Measurements from ENCODE around the gene CSNK2A1.

Gene CSNK2A1

GRCh38 chr20:576156-576555 lies 32.6 kb upstream of the CSNK2A1 start:
- Histone ChIP-seq H3K4me1 (ENCODE audit: insufficient read depth, low read length) (peaks cover 25% of the 10 kb centered on the region), H3K4me3 (ENCODE audit: low read length) (no peak overlapping the region), H3K27ac (ENCODE audit: low read depth, low read length) (no peak overlapping the region), H3K36me3 (ENCODE audit: insufficient read depth, low read length) (no peaks in the 10 kb centered on the region), H3K27me3 (ENCODE audit: insufficient read depth, low read length) (peaks cover 10% of the 10 kb centered on the region), H3K9ac (ENCODE audit: low read depth, low read length) (no peak overlapping the region), H3K9me3 (ENCODE audit: insufficient read depth, low read depth, low read length) (no peaks in the 10 kb centered on the region)
- 92% methylated on average over 3 of the region's 3 CpGs for WGBS

GRCh38 chr20:575230-575629 lies 31.6 kb upstream of the CSNK2A1 start:
- H3K9ac ChIP-seq (ENCODE audit: low read depth, low read length), result no peak overlapping the region
- no peak overlapping the region for H3K27ac ChIP-seq (ENCODE audit: low read depth, low read length)
- no peaks in the 10 kb centered on the region for H3K9me3 ChIP-seq (ENCODE audit: insufficient read depth, low read depth, low read length)
- H3K27me3 ChIP-seq (ENCODE audit: insufficient read depth, low read length), result peaks cover 10% of the 10 kb centered on the region
- H3K4me3 ChIP-seq (ENCODE audit: low read length), result no peak overlapping the region
- 90% methylated on average over 3 of the region's 3 CpGs for WGBS
- H3K36me3 ChIP-seq (ENCODE audit: insufficient read depth, low read length), result no peaks in the 10 kb centered on the region
- H3K4me1 ChIP-seq (ENCODE audit: insufficient read depth, low read length), result peaks cover 26% of the 10 kb centered on the region

- Histone ChIP-seq H3K27me3 (ENCODE audit: insufficient read depth, low read length) (peaks cover 10% of the 10 kb centered on the region), H3K27ac (ENCODE audit: low read depth, low read length) (peak overlapping the region; percentile 68), H3K9me3 (ENCODE audit: insufficient read depth, low read depth, low read length) (no peaks in the 10 kb centered on the region), H3K36me3 (ENCODE audit: insufficient read depth, low read length) (no peaks in the 10 kb centered on the region), H3K4me3 (ENCODE audit: low read length) (no peak overlapping the region), H3K9ac (ENCODE audit: low read depth, low read length) (no peak overlapping the region), H3K4me1 (ENCODE audit: insufficient read depth, low read length) (peaks cover 26% of the 10 kb centered on the region)
- 20% methylated on average over 15 of the region's 15 CpGs for WGBS
Observed at GRCh38 chr20:574297-574942, 30.8 kb upstream of the CSNK2A1 start.

- Histone ChIP-seq H3K9ac (ENCODE audit: low read depth, low read length) (no peak overlapping the region), H3K36me3 (ENCODE audit: insufficient read depth, low read length) (no peaks in the 10 kb centered on the region), H3K9me3 (ENCODE audit: insufficient read depth, low read depth, low read length) (no peaks in the 10 kb centered on the region), H3K27ac (ENCODE audit: low read depth, low read length) (peak overlapping the region; percentile 15; the same call in 1 of the 2 replicates), H3K27me3 (ENCODE audit: insufficient read depth, low read length) (peaks cover 10% of the 10 kb centered on the region), H3K4me3 (ENCODE audit: low read length) (no peak overlapping the region), H3K4me1 (ENCODE audit: insufficient read depth, low read length) (peaks cover 28% of the 10 kb centered on the region)
- 79% methylated on average over 10 of the region's 12 CpGs for WGBS
Observed at GRCh38 chr20:573414-574296, 30.1 kb upstream of the CSNK2A1 start.

- whole genome bisulfite sequencing, result 78% methylated on average over 7 of the region's 7 CpGs
- H3K27ac ChIP-seq (ENCODE audit: low read depth, low read length), result no peak overlapping the region
- peaks cover 10% of the 10 kb centered on the region for H3K27me3 ChIP-seq (ENCODE audit: insufficient read depth, low read length)
- no peak overlapping the region for H3K9ac ChIP-seq (ENCODE audit: low read depth, low read length)
- no peaks in the 10 kb centered on the region for H3K36me3 ChIP-seq (ENCODE audit: insufficient read depth, low read length)
- H3K4me1 ChIP-seq (ENCODE audit: insufficient read depth, low read length), result peaks cover 34% of the 10 kb centered on the region
- H3K4me3 ChIP-seq (ENCODE audit: low read length), result no peak overlapping the region
- no peaks in the 10 kb centered on the region for H3K9me3 ChIP-seq (ENCODE audit: insufficient read depth, low read depth, low read length)
Observed at GRCh38 chr20:572727-573126, 29.1 kb upstream of the CSNK2A1 start.

- no peaks in the 10 kb centered on the region for H3K36me3 ChIP-seq (ENCODE audit: insufficient read depth, low read length)
- peaks cover 10% of the 10 kb centered on the region for H3K27me3 ChIP-seq (ENCODE audit: insufficient read depth, low read length)
- WGBS, result 26% methylated on average over 24 of the region's 24 CpGs
- peaks cover 34% of the 10 kb centered on the region for H3K4me1 ChIP-seq (ENCODE audit: insufficient read depth, low read length)
- no peak overlapping the region for H3K9ac ChIP-seq (ENCODE audit: low read depth, low read length)
- H3K27ac ChIP-seq (ENCODE audit: low read depth, low read length), result 0 out of 2 replicates have a peak overlapping the region, but pooled peaks have one; percentile 11
- H3K4me3 ChIP-seq (ENCODE audit: low read length), result no peak overlapping the region
- H3K9me3 ChIP-seq (ENCODE audit: insufficient read depth, low read depth, low read length), result no peaks in the 10 kb centered on the region
Observed at GRCh38 chr20:571754-572441, 28.3 kb upstream of the CSNK2A1 start.

GRCh38 chr20:568673-569415 lies 25.3 kb upstream of the CSNK2A1 start:
- H3K4me1 ChIP-seq (ENCODE audit: insufficient read depth, low read length), result peaks cover 18% of the 10 kb centered on the region
- WGBS, result 83% methylated on average over 14 of the region's 14 CpGs
- no peak overlapping the region for H3K9ac ChIP-seq (ENCODE audit: low read depth, low read length)
- H3K9me3 ChIP-seq (ENCODE audit: insufficient read depth, low read depth, low read length), result no peaks in the 10 kb centered on the region
- no peak overlapping the region for H3K4me3 ChIP-seq (ENCODE audit: low read length)
- no peaks in the 10 kb centered on the region for H3K36me3 ChIP-seq (ENCODE audit: insufficient read depth, low read length)
- no peak overlapping the region for H3K27ac ChIP-seq (ENCODE audit: low read depth, low read length)
- peaks cover 9% of the 10 kb centered on the region for H3K27me3 ChIP-seq (ENCODE audit: insufficient read depth, low read length)

GRCh38 chr20:568097-568652 lies 24.6 kb upstream of the CSNK2A1 start:
- H3K27ac ChIP-seq (ENCODE audit: low read depth, low read length), result no peak overlapping the region
- peaks cover 15% of the 10 kb centered on the region for H3K4me1 ChIP-seq (ENCODE audit: insufficient read depth, low read length)
- 70% methylated on average over 20 of the region's 20 CpGs for WGBS
- H3K36me3 ChIP-seq (ENCODE audit: insufficient read depth, low read length), result no peaks in the 10 kb centered on the region
- H3K9me3 ChIP-seq (ENCODE audit: insufficient read depth, low read depth, low read length), result no peaks in the 10 kb centered on the region
- H3K4me3 ChIP-seq (ENCODE audit: low read length), result no peak overlapping the region
- no peak overlapping the region for H3K9ac ChIP-seq (ENCODE audit: low read depth, low read length)
- 0 out of 2 replicates have a peak, but pooled peaks cover 4% of the 10 kb centered on the region for H3K27me3 ChIP-seq (ENCODE audit: insufficient read depth, low read length)

GRCh38 chr20:564192-564591 lies 20.6 kb upstream of the CSNK2A1 start:
- H3K9ac ChIP-seq (ENCODE audit: low read depth, low read length), result no peak overlapping the region
- WGBS, result 92% methylated on average over 3 of the region's 3 CpGs

GRCh38 chr20:563187-563586 lies 19.6 kb upstream of the CSNK2A1 start:
- no peak overlapping the region for H3K4me3 ChIP-seq (ENCODE audit: low read length)
- no peak overlapping the region for H3K9ac ChIP-seq (ENCODE audit: low read depth, low read length)
- WGBS, result 83% methylated on average over 5 of the region's 5 CpGs
- no peaks in the 10 kb centered on the region for H3K36me3 ChIP-seq (ENCODE audit: insufficient read depth, low read length)
- H3K27me3 ChIP-seq (ENCODE audit: insufficient read depth, low read length), result no peaks in the 10 kb centered on the region
- H3K27ac ChIP-seq (ENCODE audit: low read depth, low read length), result no peak overlapping the region
- H3K4me1 ChIP-seq (ENCODE audit: insufficient read depth, low read length), result 0 out of 2 replicates have a peak, but pooled peaks cover 3% of the 10 kb centered on the region
- H3K9me3 ChIP-seq (ENCODE audit: insufficient read depth, low read depth, low read length), result no peaks in the 10 kb centered on the region

More at GRCh38 chr20:564192-564591, 20.6 kb upstream of the CSNK2A1 start:
- H3K27ac ChIP-seq (ENCODE audit: low read depth, low read length), result no peak overlapping the region
- H3K9me3 ChIP-seq (ENCODE audit: insufficient read depth, low read depth, low read length), result no peaks in the 10 kb centered on the region
- no peaks in the 10 kb centered on the region for H3K36me3 ChIP-seq (ENCODE audit: insufficient read depth, low read length)
- peaks cover 8% of the 10 kb centered on the region; the same call in 1 of the 2 replicates for H3K4me1 ChIP-seq (ENCODE audit: insufficient read depth, low read length)
- H3K27me3 ChIP-seq (ENCODE audit: insufficient read depth, low read length), result no peaks in the 10 kb centered on the region
- H3K4me3 ChIP-seq (ENCODE audit: low read length), result no peak overlapping the region
